MG63 (cell line): ENCODE results near the gene UBE2D4. TPM values are rescaled to one million over a fixed set of nuclear protein-coding genes. Genes with fewer than 3 reads are reported as not detected.

ENCODE experiments used
- DNase-seq: peaks from one replicate; pipeline ENCODE4 v3.0.0-alpha.2; 2020
- H3K27me3 ChIP-seq: fragments of 250-450 bp; sonication (Bioruptor Pico); 2 replicates; pipeline ENCODE4 v1.5.1; 2020; ENCODE audit warnings: mild to moderate bottlenecking, moderate library complexity
- H3K36me3 ChIP-seq: fragments of 250-450 bp; sonication (Bioruptor Pico); 2 replicates; pipeline ENCODE4 v1.5.1; 2020; ENCODE audit warnings: mild to moderate bottlenecking, moderate library complexity
- H3K4me3 ChIP-seq: fragments of 250-450 bp; sonication (Bioruptor Pico); 2 replicates; pipeline ENCODE4 v1.5.1; 2020; ENCODE audit warnings: mild to moderate bottlenecking, moderate library complexity
- H3K9me3 ChIP-seq: fragments of 250-450 bp; sonication (Bioruptor Pico); 2 replicates; pipeline ENCODE4 v1.5.1; 2020; ENCODE audit warnings: mild to moderate bottlenecking, moderate library complexity
- total RNA-seq: library from RNA; depleted of rRNA; stranded (reverse); fragments of >200 nt; shearing (Covaris generic); gene quantifications from 2 replicates; pipeline ENCODE4 v1.2.3, GENCODE V29; 2014; ENCODE audit warnings: low replicate concordance

The UBE2D4 gene
- total RNA-seq, 1 experiment from 2014 or later: 20.7 TPM

GRCh38 chr7:43904533-43905208, 21.6 kb upstream of the UBE2D4 start:
- peak overlapping the region; percentile 63 for H3K4me3 ChIP-seq
- no peak for DNase-seq

GRCh38 chr7:43905209-43905946, 20.9 kb upstream of the UBE2D4 start:
- peak overlapping the region; percentile 63 for H3K4me3 ChIP-seq
- H3K9me3 ChIP-seq: no peaks in the 10 kb centered on the region
- no peaks in the 10 kb centered on the region for H3K27me3 ChIP-seq
- peak; percentile 88 for DNase-seq
- peaks cover 34% of the 10 kb centered on the region for H3K36me3 ChIP-seq

More at GRCh38 chr7:43904533-43905208, 21.6 kb upstream of the UBE2D4 start:
- H3K36me3 ChIP-seq: peaks cover 34% of the 10 kb centered on the region
- no peaks in the 10 kb centered on the region for H3K9me3 ChIP-seq
- H3K27me3 ChIP-seq: no peaks in the 10 kb centered on the region

- peak; percentile 45 for DNase-seq
- Histone ChIP-seq H3K27me3 (no peaks in the 10 kb centered on the region), H3K36me3 (peaks cover 28% of the 10 kb centered on the region), H3K4me3 (peak overlapping the region; percentile 63), H3K9me3 (no peaks in the 10 kb centered on the region)
Measured at GRCh38 chr7:43905956-43906330, 20.3 kb upstream of the UBE2D4 start.

GRCh38 chr7:43906331-43907010, 19.8 kb upstream of the UBE2D4 start, which contains the start of gene URGCP:
Gene URGCP, minus strand, starts transcription at chr7:43906596. Its CDS starts 21 bp downstream, at chr7:43906575.
- Histone ChIP-seq H3K36me3 (peaks cover 23% of the 10 kb centered on the region), H3K4me3 (peak within 1 kb of the TSS; percentile 63), H3K27me3 (no peaks in the 10 kb centered on the region), H3K9me3 (no peaks in the 10 kb centered on the region)
- peak; percentile 56 for DNase-seq

GRCh38 chr7:43914795-43915194, 11.4 kb upstream of the UBE2D4 start:
- Histone ChIP-seq H3K36me3 (no peaks in the 10 kb centered on the region), H3K4me3 (no peak overlapping the region), H3K9me3 (peaks cover 2% of the 10 kb centered on the region; the same call in 1 of the 2 replicates), H3K27me3 (no peaks in the 10 kb centered on the region)
- no peak for DNase-seq

- Histone ChIP-seq H3K36me3 (no peaks in the 10 kb centered on the region), H3K27me3 (no peaks in the 10 kb centered on the region), H3K4me3 (no peak overlapping the region), H3K9me3 (peaks cover 2% of the 10 kb centered on the region; the same call in 1 of the 2 replicates)
- DNase-seq: no peak
Measured at GRCh38 chr7:43915907-43916306, 10.3 kb upstream of the UBE2D4 start.

GRCh38 chr7:43921423-43921822, 4.8 kb upstream of the UBE2D4 start:
- Histone ChIP-seq H3K4me3 (no peak overlapping the region), H3K27me3 (no peaks in the 10 kb centered on the region), H3K9me3 (no peaks in the 10 kb centered on the region), H3K36me3 (no peaks in the 10 kb centered on the region)
- DNase-seq: no peak

- no peaks in the 10 kb centered on the region for H3K27me3 ChIP-seq
- no peak for DNase-seq
- H3K9me3 ChIP-seq: no peaks in the 10 kb centered on the region
- H3K36me3 ChIP-seq: no peaks in the 10 kb centered on the region
- no peak overlapping the region for H3K4me3 ChIP-seq
Measured at GRCh38 chr7:43922726-43923125, 3.5 kb upstream of the UBE2D4 start.

- no peaks in the 10 kb centered on the region for H3K9me3 ChIP-seq
- DNase-seq: no peak
- no peaks in the 10 kb centered on the region for H3K27me3 ChIP-seq
- H3K4me3 ChIP-seq: peak overlapping the region; percentile 73
- H3K36me3 ChIP-seq: no peaks in the 10 kb centered on the region
Measured at GRCh38 chr7:43926798-43927123, 525 bp downstream of the UBE2D4 start.

GRCh38 chr7:43927810-43928209, 1.6 kb downstream of the UBE2D4 start:
- Histone ChIP-seq H3K4me3 (no peak overlapping the region), H3K36me3 (no peaks in the 10 kb centered on the region), H3K27me3 (no peaks in the 10 kb centered on the region), H3K9me3 (no peaks in the 10 kb centered on the region)
- DNase-seq: no peak

GRCh38 chr7:43929529-43930457, 3.6 kb downstream of the UBE2D4 start:
- DNase-seq: no peak
- no peaks in the 10 kb centered on the region for H3K9me3 ChIP-seq
- H3K36me3 ChIP-seq: no peaks in the 10 kb centered on the region
- H3K4me3 ChIP-seq: no peak overlapping the region
- no peaks in the 10 kb centered on the region for H3K27me3 ChIP-seq

GRCh38 chr7:43931346-43931745, 5.1 kb downstream of the UBE2D4 start:
- H3K4me3 ChIP-seq: no peak overlapping the region
- no peaks in the 10 kb centered on the region for H3K27me3 ChIP-seq
- no peak for DNase-seq
- no peaks in the 10 kb centered on the region for H3K9me3 ChIP-seq
- no peaks in the 10 kb centered on the region for H3K36me3 ChIP-seq

GRCh38 chr7:43933902-43934560, 7.8 kb downstream of the UBE2D4 start:
- Histone ChIP-seq H3K9me3 (no peaks in the 10 kb centered on the region), H3K27me3 (no peaks in the 10 kb centered on the region), H3K4me3 (no peak overlapping the region), H3K36me3 (no peaks in the 10 kb centered on the region)
- DNase-seq: no peak

GRCh38 chr7:43937444-43937843, 11.2 kb downstream of the UBE2D4 start:
- Histone ChIP-seq H3K27me3 (no peaks in the 10 kb centered on the region), H3K4me3 (no peak overlapping the region), H3K9me3 (no peaks in the 10 kb centered on the region), H3K36me3 (no peaks in the 10 kb centered on the region)
- no peak for DNase-seq

- no peak overlapping the region for H3K4me3 ChIP-seq
- no peaks in the 10 kb centered on the region for H3K36me3 ChIP-seq
- no peaks in the 10 kb centered on the region for H3K9me3 ChIP-seq
- DNase-seq: no peak
- no peaks in the 10 kb centered on the region for H3K27me3 ChIP-seq
Measured at GRCh38 chr7:43938892-43939482, 12.8 kb downstream of the UBE2D4 start.

GRCh38 chr7:43942250-43942649, 16.0 kb downstream of the UBE2D4 start:
- H3K27me3 ChIP-seq: no peaks in the 10 kb centered on the region
- H3K36me3 ChIP-seq: peaks cover under 1% of the 10 kb centered on the region; the same call in 1 of the 2 replicates
- no peak for DNase-seq
- H3K9me3 ChIP-seq: no peaks in the 10 kb centered on the region
- no peak overlapping the region for H3K4me3 ChIP-seq
